ENCODE results near the gene HOXC12. TPM values are rescaled to one million over a fixed set of nuclear protein-coding genes. Genes with fewer than 3 reads are reported as not detected.

HOXC12 gene, protein sequence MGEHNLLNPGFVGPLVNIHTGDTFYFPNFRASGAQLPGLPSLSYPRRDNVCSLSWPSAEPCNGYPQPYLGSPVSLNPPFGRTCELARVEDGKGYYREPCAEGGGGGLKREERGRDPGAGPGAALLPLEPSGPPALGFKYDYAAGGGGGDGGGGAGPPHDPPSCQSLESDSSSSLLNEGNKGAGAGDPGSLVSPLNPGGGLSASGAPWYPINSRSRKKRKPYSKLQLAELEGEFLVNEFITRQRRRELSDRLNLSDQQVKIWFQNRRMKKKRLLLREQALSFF
- not detected in 2 replicates for polyA plus RNA-seq (2012; rRNA removed)
- polyA plus RNA-seq (2012; cell fraction: cytosol; rRNA removed), result not detected in 2 replicates
- not detected in 2 replicates for polyA plus RNA-seq (2012; cell fraction: nucleus; rRNA removed)

DNA sequence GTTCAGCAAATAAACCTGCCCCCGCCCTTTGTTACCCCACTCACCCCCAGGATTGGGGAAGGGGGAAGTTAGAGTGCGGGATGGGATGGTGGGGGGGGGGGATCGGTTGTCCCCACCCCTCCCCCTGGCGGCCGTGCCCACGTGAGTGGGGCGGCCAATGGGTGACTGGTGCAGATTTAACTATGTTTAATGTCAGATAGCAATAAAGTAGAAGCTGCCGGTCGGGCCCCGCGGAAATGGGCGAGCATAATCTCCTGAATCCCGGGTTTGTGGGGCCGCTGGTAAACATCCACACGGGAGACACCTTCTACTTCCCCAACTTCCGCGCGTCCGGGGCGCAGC, at the start of gene HOXC12:
Gene HOXC12, plus strand, starts transcription at position 210 of the 342 bp plus-strand sequence. Its CDS starts 27 bp downstream, at position 237.
- Histone ChIP-seq H3K4me2 (no peak within 1 kb of the TSS), H3K4me3 (ENCODE audit: low read depth in 2 of 2, low read length in 1 of 2) (no peak within 1 kb of the TSS), H2AFZ (ENCODE audit: low read depth) (no peak within 1 kb of the TSS), H3K27ac (ENCODE audit: low read depth in 2 of 2, low read length in 1 of 2) (no peak within 1 kb of the TSS), H3K36me3 (replicated peaks in 1 of 2; ENCODE audit: control insufficient read depth in 1 of 2, insufficient read depth in 2 of 2, low read length in 1 of 2) (no peaks in the 10 kb centered on the region), H3K27me3 (ENCODE audit: insufficient read depth) (peaks cover 98% of the 10 kb centered on the region), H3K9me3 (no peaks in the 10 kb centered on the region), H3K79me2 (ENCODE audit: insufficient read depth) (no peaks in the 10 kb centered on the region), H3F3A (replicated peaks; ENCODE audit: insufficient read depth) (no peaks in the 10 kb centered on the region), H3K4me1 (ENCODE audit: control insufficient read depth in 1 of 2, insufficient read depth in 2 of 2, low read depth in 1 of 2, low read length in 1 of 2) (no peaks in the 10 kb centered on the region; a peak in 1 of 4 replicates), H4K20me1 (ENCODE audit: insufficient read depth) (peaks cover 13% of the 10 kb centered on the region; the same call in 1 of the 2 replicates), H3K9ac (no peak within 1 kb of the TSS), H3K9me2 (no peaks in the 10 kb centered on the region)
- ChIA-PET CTCF (interaction anchor here (1.1 to 2.9 kb wide), 14 partner anchors 8 to 425 kb away, joined by 3 to 9 read pairs (median 4); partner anchors contain the start of genes HOXC10 and HOXC9), POLR2A (no interaction called here)
- WGBS (ENCODE audit: low lambda C conversion rate), result 13% methylated on average over 12 of the region's 20 CpGs
- DNase-seq, result peak; percentile 56
- TF ChIP-seq YY1 (IDR thresholded peaks at IDR 0.05; ENCODE audit: low read depth) (no peak), EP300 (IDR thresholded peaks at IDR 0.05; ENCODE audit: borderline replicate concordance in 1 of 2, low read depth in 1 of 2, low read length in 1 of 2) (no peak), FOXJ3 (CRISPR knock-in tag; IDR thresholded peaks at IDR 0.05) (no peak), CHD2 (IDR thresholded peaks at IDR 0.05; ENCODE audit: low read length, partially characterized antibody) (no peak), JUND (IDR thresholded peaks at IDR 0.05) (no peak), NRF1 (IDR thresholded peaks at IDR 0.05; ENCODE audit: low read depth, low read length) (no peak)
- TF ChIP-seq, protein P1, sequence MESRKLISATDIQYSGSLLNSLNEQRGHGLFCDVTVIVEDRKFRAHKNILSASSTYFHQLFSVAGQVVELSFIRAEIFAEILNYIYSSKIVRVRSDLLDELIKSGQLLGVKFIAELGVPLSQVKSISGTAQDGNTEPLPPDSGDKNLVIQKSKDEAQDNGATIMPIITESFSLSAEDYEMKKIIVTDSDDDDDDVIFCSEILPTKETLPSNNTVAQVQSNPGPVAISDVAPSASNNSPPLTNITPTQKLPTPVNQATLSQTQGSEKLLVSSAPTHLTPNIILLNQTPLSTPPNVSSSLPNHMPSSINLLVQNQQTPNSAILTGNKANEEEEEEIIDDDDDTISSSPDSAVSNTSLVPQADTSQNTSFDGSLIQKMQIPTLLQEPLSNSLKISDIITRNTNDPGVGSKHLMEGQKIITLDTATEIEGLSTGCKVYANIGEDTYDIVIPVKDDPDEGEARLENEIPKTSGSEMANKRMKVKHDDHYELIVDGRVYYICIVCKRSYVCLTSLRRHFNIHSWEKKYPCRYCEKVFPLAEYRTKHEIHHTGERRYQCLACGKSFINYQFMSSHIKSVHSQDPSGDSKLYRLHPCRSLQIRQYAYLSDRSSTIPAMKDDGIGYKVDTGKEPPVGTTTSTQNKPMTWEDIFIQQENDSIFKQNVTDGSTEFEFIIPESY (IDR thresholded peaks at IDR 0.05; ENCODE audit: borderline replicate concordance, low read depth), result no peak
- TF ChIP-seq, protein P2, sequence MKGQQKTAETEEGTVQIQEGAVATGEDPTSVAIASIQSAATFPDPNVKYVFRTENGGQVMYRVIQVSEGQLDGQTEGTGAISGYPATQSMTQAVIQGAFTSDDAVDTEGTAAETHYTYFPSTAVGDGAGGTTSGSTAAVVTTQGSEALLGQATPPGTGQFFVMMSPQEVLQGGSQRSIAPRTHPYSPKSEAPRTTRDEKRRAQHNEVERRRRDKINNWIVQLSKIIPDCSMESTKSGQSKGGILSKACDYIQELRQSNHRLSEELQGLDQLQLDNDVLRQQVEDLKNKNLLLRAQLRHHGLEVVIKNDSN (IDR thresholded peaks at IDR 0.05; ENCODE audit: borderline replicate concordance, low read depth), result 0 out of 2 replicates have a peak, but pooled peaks have one; percentile 10
- TF ChIP-seq, protein P3, sequence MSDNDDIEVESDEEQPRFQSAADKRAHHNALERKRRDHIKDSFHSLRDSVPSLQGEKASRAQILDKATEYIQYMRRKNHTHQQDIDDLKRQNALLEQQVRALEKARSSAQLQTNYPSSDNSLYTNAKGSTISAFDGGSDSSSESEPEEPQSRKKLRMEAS (IDR thresholded peaks at IDR 0.05; ENCODE audit: low read depth), result no peak

DNA sequence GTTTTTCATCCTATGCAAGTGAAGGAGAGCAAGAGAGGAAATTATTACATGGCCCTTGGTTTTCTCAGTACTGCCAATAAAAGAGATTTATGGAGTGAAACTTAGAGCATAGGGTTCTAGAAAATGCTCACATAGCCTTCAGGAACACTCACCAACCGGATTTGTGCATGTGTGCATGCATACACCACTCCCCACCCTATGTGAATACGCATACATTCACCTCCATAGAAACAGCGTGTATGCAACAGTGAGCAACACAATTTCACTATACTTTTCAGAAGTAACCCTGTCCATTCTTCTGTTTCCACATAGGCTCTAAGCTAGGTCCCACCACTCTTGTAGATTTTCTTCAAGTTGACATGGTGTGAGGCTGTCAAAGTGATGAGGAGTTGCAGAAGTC, 47.6 kb upstream of the HOXC12 start:
- CTCF ChIA-PET, result interaction anchor here (1.0 kb wide), 1 partner anchor 77 kb away, joined by 3 read pairs; the partner anchor contains the start of gene HOXC10
- no peak overlapping the region for H3K4me3 ChIP-seq (ENCODE audit: low read depth in 2 of 2, low read length in 1 of 2)
- no peaks in the 10 kb centered on the region for H3K9me2 ChIP-seq
- no peaks in the 10 kb centered on the region for H3F3A ChIP-seq (replicated peaks; ENCODE audit: insufficient read depth)
- no peak overlapping the region for H3K4me2 ChIP-seq
- no peak for DNase-seq
- H3K79me2 ChIP-seq (ENCODE audit: insufficient read depth), result no peaks in the 10 kb centered on the region
- H3K4me1 ChIP-seq (ENCODE audit: control insufficient read depth in 1 of 2, insufficient read depth in 2 of 2, low read depth in 1 of 2, low read length in 1 of 2), result no peaks in the 10 kb centered on the region
- no peaks in the 10 kb centered on the region for H3K36me3 ChIP-seq (replicated peaks in 1 of 2; ENCODE audit: control insufficient read depth in 1 of 2, insufficient read depth in 2 of 2, low read length in 1 of 2)
- H3K27me3 ChIP-seq (ENCODE audit: insufficient read depth), result peaks cover 18% of the 10 kb centered on the region
- POLR2A ChIA-PET, result interaction anchor here (0.6 kb wide), 1 partner anchor 517 kb away, joined by 3 read pairs; no protein-coding TSS in a partner anchor
- H4K20me1 ChIP-seq (ENCODE audit: insufficient read depth), result no peaks in the 10 kb centered on the region
- H3K9ac ChIP-seq, result no peak overlapping the region
- no peaks in the 10 kb centered on the region for H3K9me3 ChIP-seq
- no peak overlapping the region for H3K27ac ChIP-seq (ENCODE audit: low read depth in 2 of 2, low read length in 1 of 2)
- WGBS (ENCODE audit: low lambda C conversion rate), result 12% methylated on average over 3 of the region's 3 CpGs
- H2AFZ ChIP-seq (ENCODE audit: low read depth), result no peak overlapping the region
- TF ChIP-seq CHD2 (IDR thresholded peaks at IDR 0.05; ENCODE audit: low read length, partially characterized antibody) (no peak), RAD21 (IDR thresholded peaks at IDR 0.05; ENCODE audit: low read length) (no peak), EZH2phosphoT487 (IDR thresholded peaks at IDR 0.05; ENCODE audit: borderline replicate concordance, low read depth) (no peak)
